Calu3 (cell line): ENCODE results near the gene KRTAP10-10. TPM values are rescaled to one million over a fixed set of nuclear protein-coding genes. Genes with fewer than 3 reads are reported as not detected.

Experiments
- BruUV-seq: library from RNA; stranded (reverse); fragments of 400-500 nt; replicated peaks from 2 replicates; lab custom pipeline; 2021; lab: Mats Ljungman, UMichigan
- CTCF ChIA-PET: fragments of 300-600 bp; sonication (Branson Sonifier 250); formaldehyde crosslinking; loops from one replicate; lab custom pipeline; 2022; ENCODE audit warnings: antibody characterized with exemption; lab: Charles Lee
- DNase-seq: peaks from one replicate; pipeline ENCODE4 v3.0.0; 2022
- H3K27ac Mint-ChIP-seq: one replicate; pipeline ENCODE4 v1.8.0; 2022; ENCODE audit warnings: mixed read lengths; ENCODE audit not compliant: unreplicated experiment
- H3K27me3 Mint-ChIP-seq: one replicate; pipeline ENCODE4 v1.8.0; 2022; ENCODE audit warnings: mixed read lengths; ENCODE audit not compliant: unreplicated experiment
- H3K36me3 Mint-ChIP-seq: one replicate; pipeline ENCODE4 v1.8.0; 2022; ENCODE audit warnings: mild to moderate bottlenecking, moderate library complexity, mixed read lengths; ENCODE audit not compliant: insufficient read depth, unreplicated experiment
- H3K4me1 Mint-ChIP-seq: one replicate; pipeline ENCODE4 v1.8.0; 2022; ENCODE audit warnings: mild to moderate bottlenecking, low read depth, mixed read lengths; ENCODE audit not compliant: unreplicated experiment
- H3K4me3 Mint-ChIP-seq: one replicate; pipeline ENCODE4 v1.8.0; 2022; ENCODE audit warnings: mild to moderate bottlenecking, low read depth, moderate library complexity, mixed read lengths; ENCODE audit not compliant: unreplicated experiment
- H3K9me3 Mint-ChIP-seq: one replicate; pipeline ENCODE4 v1.8.0; 2022; ENCODE audit warnings: low read depth, mixed read lengths; ENCODE audit not compliant: unreplicated experiment
- CTCF ChIP-seq: fragments of 200-600 bp; IDR thresholded peaks from one replicate; pipeline ENCODE4 v1.8.0; 2022; ENCODE audit warnings: antibody characterized with exemption; ENCODE audit not compliant: unreplicated experiment
- intact Hi-C: fragments of 100-400 bp; cut with micrococcal nuclease; formaldehyde crosslinking; loops from one replicate; pipeline ENCODE4 v1.10.0; 2022; ENCODE audit not compliant: unreplicated experiment
- total RNA-seq: library from RNA; stranded (reverse); gene quantifications from 2 replicates; pipeline ENCODE4 v1.2.3, GENCODE V29; 2022

The KRTAP10-10 gene
- total RNA-seq, 1 experiment from 2014 or later: not detected

- CTCF ChIA-PET: no interaction called here
These were observed 35.3 kb upstream of the KRTAP10-10 start for GRCh38 chr21:44601596-44602462.

GRCh38 chr21:44602463-44602850, 34.7 kb upstream of the KRTAP10-10 start:
- no peak for TF ChIP-seq CTCF
- Mint-ChIP-seq H3K4me1 (no peaks in the 10 kb centered on the region), H3K36me3 (no peaks in the 10 kb centered on the region), H3K27me3 (peaks cover 82% of the 10 kb centered on the region), H3K27ac (no peak overlapping the region), H3K9me3 (no peaks in the 10 kb centered on the region), H3K4me3 (no peak overlapping the region)
- DNase-seq: no peak
- intact Hi-C loops: no loop called here
- no TSS peak for BruUV-seq
- CTCF ChIA-PET: no interaction called here

More at GRCh38 chr21:44601596-44602462, 35.3 kb upstream of the KRTAP10-10 start:
- Mint-ChIP-seq H3K9me3 (no peaks in the 10 kb centered on the region), H3K36me3 (no peaks in the 10 kb centered on the region), H3K27ac (no peak overlapping the region), H3K4me3 (no peak overlapping the region), H3K4me1 (no peaks in the 10 kb centered on the region), H3K27me3 (peaks cover 82% of the 10 kb centered on the region)
- intact Hi-C loops: no loop called here
- no peak for DNase-seq
- BruUV-seq: no TSS peak
- TF ChIP-seq CTCF: no peak

GRCh38 chr21:44603109-44603875, 33.9 kb upstream of the KRTAP10-10 start:
- H3K4me3 Mint-ChIP-seq: no peak overlapping the region
- TF ChIP-seq CTCF: no peak
- H3K9me3 Mint-ChIP-seq: no peaks in the 10 kb centered on the region
- BruUV-seq: no TSS peak
- H3K4me1 Mint-ChIP-seq: no peaks in the 10 kb centered on the region
- no peaks in the 10 kb centered on the region for H3K36me3 Mint-ChIP-seq
- peaks cover 79% of the 10 kb centered on the region for H3K27me3 Mint-ChIP-seq
- intact Hi-C loops: no loop called here
- CTCF ChIA-PET: no interaction called here
- no peak for DNase-seq
- H3K27ac Mint-ChIP-seq: no peak overlapping the region

- no peak for TF ChIP-seq CTCF
- H3K4me3 Mint-ChIP-seq: no peak overlapping the region
- no peak overlapping the region for H3K27ac Mint-ChIP-seq
- no peaks in the 10 kb centered on the region for H3K4me1 Mint-ChIP-seq
- no TSS peak for BruUV-seq
- no peaks in the 10 kb centered on the region for H3K36me3 Mint-ChIP-seq
- H3K27me3 Mint-ChIP-seq: peaks cover 73% of the 10 kb centered on the region
- no peaks in the 10 kb centered on the region for H3K9me3 Mint-ChIP-seq
- intact Hi-C loops: no loop called here
- no peak for DNase-seq
- CTCF ChIA-PET: no interaction called here
These were observed 33.2 kb upstream of the KRTAP10-10 start for GRCh38 chr21:44603911-44604310.
